ENCODE data around the gene SERPINB8.

The SERPINB8 gene

DNA sequence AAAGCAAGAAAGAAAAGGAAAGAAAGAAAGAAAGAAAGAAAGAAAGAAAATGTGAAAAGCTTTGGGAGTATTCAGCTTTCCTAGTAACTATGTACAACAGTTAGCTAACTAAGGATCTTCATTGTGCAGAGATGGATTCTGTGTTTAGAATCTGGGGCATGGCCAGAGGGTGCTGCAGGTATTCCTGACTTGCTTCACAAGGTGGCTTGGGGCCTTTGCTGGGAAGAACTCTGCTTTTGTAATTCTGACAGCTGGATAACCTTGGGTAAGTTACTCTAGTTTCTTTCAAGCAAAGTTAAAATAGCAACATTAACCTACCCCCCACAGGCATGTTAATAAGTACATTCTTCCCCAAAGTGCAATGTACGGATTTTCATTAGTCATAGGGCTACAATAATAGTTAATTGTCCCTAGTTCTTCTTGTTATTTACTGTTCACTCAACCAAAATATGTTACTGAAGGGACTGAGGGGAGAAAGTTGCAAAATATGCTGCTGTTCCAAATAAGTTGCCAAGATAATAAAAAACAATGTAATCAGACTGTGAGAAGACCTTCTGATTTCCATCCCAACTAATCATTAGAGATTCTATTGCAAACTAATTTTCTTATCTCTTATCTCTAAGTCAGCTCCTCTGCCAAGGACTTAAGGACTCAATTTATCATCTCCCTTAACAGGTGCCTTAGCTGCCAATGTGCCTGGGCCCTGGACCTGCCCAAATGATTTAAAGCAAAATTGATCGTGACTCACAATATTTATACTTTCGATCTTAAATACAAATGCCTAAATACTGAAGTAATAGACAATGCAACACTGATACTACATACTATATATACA is 50.3 kb downstream of the SERPINB8 start:
- DNase-seq (ENCODE audit: low spot score), result no peak

DNA sequence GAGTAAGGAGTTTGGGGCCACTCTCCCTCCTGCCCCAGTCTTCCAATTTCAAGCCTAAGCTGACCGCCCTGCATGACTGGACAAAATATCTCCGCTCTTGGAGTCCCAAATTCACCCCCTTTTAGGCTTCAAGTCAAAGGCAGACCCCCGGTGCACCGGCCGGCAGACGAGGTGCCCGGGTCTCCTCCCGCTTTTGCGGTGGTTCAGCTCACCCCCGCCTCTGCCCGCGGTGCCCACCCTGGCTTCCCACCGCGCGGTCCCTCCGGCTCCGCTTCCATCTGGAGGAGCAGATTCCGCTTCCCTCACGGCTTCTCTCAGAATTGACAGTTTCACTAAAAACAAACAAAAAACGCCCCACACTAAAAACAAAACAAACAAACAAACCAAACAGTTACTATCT is 56.5 kb downstream of the SERPINB8 start:
- no peak for DNase-seq (ENCODE audit: low spot score)

DNA sequence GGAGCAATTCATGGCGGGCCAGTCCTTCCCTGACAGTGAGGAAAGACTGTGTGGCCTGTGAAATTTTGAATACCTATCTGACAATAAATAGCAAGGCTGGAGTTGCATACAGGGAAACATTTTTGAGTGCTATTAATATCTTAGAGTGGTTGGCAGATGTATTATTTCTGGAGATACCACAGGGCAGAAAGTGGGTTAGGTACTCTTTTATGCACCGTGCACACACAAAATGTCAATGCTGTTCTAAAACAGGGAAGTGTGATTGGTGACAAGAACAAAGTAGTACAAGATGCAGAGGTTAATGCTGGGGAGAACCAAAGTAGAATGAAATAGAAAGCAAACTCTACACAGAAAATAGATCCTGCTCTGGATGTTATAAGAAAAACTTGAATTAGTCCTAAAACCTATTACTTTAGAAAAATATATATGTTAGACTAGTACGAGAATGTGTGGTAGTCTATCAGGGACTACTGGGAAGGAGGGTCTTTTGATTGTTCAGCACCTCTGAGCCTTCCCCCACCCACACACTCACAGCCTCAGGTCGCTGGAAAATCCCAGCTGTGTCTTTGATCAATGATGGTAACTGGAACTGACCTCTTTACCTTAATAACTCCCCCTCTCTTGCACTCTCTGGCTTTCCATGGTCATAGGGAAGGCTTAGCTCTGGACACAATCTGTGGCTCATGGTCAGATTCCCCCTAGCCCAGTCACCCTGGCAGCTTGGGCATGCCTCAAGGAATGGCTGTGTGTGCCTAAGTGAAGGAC is 58.2 kb downstream of the SERPINB8 start:
- DNase-seq (ENCODE audit: low spot score), result no peak

DNA sequence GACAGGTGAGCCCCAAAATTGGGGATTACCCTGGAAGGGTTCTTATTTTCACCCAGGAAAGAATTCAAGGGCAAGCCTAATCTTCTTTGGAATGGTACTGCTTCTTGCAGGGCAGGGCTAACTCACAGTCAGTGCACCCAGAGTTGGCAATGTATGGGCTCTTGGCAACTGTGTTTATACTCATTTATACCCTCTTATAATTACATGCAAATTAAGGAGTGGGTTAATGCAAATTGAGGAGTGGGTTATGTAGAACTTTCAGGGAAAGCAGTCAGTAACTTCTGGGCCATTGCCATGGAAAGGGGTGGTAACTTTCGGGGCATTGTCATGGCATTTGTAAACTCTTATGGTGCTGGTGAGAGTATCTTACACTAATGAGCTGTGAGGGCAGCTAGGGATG is 59.2 kb downstream of the SERPINB8 start:
- no peak for DNase-seq (ENCODE audit: low spot score)

DNA sequence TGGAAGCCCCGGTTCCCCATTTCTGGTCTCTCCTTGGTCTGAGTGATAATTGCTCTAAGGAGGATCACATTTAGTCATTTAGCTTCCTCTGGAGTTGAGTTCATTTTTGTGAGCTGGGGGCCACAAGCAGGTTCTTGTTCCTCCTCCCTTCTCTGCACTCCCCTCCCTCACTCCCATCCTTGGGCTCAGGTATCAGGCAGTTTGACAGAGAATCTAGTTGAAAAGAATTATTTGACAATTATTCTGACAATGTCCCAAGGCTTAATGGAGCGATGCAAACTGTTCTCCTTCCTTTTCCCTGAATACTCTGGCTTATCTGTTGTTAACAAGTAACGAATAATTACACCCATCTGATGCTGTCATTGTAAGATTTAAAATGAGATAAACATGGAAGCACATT is 61.5 kb downstream of the SERPINB8 start:
- no peak for DNase-seq (ENCODE audit: low spot score)

DNA sequence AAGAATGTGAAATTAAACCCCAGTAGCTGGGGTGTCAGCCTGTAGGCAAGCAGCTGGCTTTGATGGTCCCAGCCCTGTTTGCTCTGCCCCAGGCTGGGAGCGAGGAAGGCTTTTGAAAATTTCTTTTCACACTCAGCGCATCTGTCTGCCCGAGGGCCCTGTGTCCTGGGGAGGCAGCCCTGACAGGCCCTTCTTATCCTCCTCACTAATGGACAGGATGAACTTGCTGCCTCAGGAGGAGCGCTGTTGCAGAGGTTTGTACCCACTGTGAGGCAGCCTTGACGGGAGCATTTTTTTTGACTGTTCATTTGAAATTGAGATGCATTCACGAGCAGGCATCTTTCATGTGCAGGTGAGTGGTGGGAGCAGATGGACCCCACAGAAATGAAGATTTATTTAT is 62.4 kb downstream of the SERPINB8 start:
- DNase-seq (ENCODE audit: low spot score), result no peak

DNA sequence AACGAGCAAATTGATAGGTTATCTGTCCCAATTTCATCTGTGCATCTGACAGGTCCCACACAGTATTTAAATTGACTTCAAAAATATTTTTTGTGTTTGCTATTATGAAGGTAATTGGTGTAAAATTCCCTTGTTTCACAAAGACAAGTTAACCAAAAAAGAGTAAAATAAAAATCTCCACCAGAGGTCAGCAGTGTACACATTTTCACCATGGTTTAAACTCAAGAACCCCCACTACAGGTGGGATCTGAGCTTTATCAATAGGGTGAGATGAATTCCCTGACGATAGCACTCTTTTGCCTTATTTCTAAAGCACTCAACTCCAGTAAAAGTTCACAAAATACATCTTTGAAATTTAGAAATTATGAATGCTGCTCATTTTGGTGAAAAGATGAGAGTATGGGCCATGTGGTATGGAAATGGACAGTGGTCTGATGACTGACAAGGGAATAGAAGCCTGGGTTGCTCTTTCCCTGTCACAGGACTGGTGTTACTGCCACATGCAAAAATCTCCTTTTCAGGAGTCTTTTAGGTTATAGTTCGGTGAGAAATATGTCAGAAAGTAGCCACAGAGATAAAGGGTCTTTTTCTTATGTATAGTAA is 68.0 kb downstream of the SERPINB8 start:
- DNase-seq (ENCODE audit: low spot score), result peak; percentile 43

Measured in RKO (cell line).